Renal cortex interstitium (tissue), 11 donors: Measurements from ENCODE around the gene ITGA2B. TPM values are rescaled to one million over a fixed set of nuclear protein-coding genes. Genes with fewer than 3 reads are reported as not detected.
A peak's percentile ranks its signal among the peaks of the same experiment; 100 is the strongest.
"Not testable (repeated sequence)": the region's sequence is repeated elsewhere in the genome, so short reads cannot be mapped to it uniquely, and the experiment has no call there.

Experiments
- DNase-seq, 11 donors: peaks; one replicate each; pipeline ENCODE4 v3.0.0-alpha.2; 2013; ENCODE audit warnings: low read depth in 9 of 11, low spot score in 4 of 11; ENCODE audit errors: extremely low read depth in 1 of 11
- polyA plus RNA-seq, 3 donors: library from polyadenylated mRNA; unstranded; fragments of 120-200 nt; gene quantifications; one replicate each; pipeline ENCODE4 v1.2.1, GENCODE V29; 2013; ENCODE audit not compliant: insufficient read length in 3 of 3

The ITGA2B gene
- polyA plus RNA-seq, 3 donors: 3.2 to 7.7 (median 5.8) TPM

DNA sequence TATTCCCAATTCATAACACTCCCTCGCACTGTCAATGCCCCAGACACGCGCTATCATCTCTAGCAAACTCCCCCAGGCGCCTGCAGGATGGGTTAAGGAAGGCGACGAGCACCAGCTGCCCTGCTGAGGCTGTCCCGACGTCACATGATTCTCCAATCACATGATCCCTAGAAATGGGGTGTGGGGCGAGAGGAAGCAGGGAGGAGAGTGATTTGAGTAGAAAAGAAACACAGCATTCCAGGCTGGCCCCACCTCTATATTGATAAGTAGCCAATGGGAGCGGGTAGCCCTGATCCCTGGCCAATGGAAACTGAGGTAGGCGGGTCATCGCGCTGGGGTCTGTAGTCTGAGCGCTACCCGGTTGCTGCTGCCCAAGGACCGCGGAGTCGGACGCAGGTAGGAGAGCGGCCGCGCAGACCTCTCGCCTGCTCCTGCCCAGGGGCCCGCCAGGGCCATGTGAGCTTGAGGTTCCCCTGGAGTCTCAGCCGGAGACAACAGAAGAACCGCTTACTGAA, 44.5 kb downstream of the ITGA2B start, which contains the start of gene GRN:
TSS of gene GRN (plus strand) at position 364 of the 515 bp plus-strand sequence. CDS start 3,863 bp downstream, outside the sequence.
- DNase-seq: peak; percentile 97 to 100 (median 99)

DNA sequence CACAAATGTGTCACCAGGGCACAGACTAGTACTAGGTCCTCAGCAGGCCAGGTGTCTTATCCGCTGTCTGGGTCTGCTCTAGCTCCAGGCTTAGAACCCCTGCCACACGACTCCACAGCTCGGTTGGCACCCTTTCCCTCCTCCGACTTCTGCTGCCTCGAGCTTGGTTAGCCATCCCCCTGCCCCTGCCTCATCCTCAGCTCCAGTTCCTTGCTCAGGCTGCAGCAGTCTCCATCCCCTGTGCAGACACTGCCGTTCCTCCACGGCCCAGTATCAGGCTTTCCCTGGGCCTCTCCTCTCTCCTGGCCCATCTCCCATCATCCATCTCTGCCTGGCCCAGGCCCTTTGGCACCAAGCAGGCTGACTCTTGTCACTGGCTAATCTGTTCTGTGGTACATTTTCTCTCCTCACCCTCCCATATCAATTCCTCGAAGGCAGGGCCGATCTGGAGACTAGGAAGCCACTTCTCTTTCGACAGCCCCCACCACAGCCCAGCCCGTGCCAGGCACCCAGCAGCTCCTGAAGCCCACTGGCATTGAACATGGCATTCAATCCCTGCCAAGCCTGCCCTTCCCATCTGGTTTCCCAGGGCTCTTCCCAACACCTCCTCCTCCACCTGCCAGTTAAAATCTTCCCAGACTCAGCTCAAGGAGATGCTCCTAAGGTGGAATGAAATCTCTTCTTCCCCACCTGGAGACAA, 45.8 kb downstream of the ITGA2B start:
- no peak for DNase-seq

- not testable (repeated sequence) for DNase-seq
Measured at GRCh38 chr17:44340553-44340952, 48.9 kb downstream of the ITGA2B start.

DNA sequence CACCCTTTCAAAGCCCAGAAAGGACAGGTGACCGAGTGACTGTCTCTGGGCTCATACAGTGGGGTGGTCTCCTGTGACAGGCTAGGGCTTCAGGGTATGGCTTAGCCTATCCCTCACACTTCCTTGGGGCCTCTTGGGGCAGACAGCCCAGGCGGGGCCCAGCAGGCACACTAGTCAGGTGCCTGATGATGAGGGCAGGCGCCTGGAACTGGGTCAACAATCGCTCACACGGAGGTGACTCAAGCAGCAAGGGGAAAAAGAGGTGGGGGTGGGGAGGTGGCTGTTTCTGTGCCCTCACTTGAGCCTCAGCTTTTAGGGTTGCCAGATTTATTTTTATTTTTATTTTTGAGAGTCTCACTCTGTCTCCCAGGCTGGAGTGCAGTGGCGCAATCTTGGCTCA, 50.7 kb downstream of the ITGA2B start:
- no peak for DNase-seq

DNA sequence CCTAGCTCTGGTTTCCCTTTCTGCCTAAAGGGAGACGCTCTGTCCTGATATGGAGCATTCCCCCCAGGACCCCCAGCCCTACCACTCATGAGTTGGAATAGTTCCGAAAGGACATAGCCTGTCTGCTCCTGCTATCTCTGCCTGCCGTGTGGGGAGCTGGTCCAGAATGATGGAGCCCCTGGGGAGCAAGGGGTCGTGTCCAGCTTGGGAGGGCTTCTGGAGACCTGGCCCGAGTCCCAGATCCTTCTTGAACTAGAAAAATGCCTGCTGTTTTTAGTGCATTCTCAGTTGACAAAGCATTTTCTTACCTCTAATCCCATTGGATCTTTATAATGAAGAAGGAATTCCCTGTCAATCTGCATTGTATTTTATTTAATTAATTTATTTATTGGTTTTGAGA, 53.5 kb downstream of the ITGA2B start:
- no peak for DNase-seq

- no peak for DNase-seq
Measured at GRCh38 chr17:44335564-44335963, 53.9 kb downstream of the ITGA2B start.

- DNase-seq: no peak
Measured at GRCh38 chr17:44334727-44335126, 54.7 kb downstream of the ITGA2B start.

- no peak for DNase-seq
Measured at GRCh38 chr17:44334315-44334714, 55.1 kb downstream of the ITGA2B start.

GRCh38 chr17:44333371-44333770, 56.1 kb downstream of the ITGA2B start:
- no peak for DNase-seq

DNA sequence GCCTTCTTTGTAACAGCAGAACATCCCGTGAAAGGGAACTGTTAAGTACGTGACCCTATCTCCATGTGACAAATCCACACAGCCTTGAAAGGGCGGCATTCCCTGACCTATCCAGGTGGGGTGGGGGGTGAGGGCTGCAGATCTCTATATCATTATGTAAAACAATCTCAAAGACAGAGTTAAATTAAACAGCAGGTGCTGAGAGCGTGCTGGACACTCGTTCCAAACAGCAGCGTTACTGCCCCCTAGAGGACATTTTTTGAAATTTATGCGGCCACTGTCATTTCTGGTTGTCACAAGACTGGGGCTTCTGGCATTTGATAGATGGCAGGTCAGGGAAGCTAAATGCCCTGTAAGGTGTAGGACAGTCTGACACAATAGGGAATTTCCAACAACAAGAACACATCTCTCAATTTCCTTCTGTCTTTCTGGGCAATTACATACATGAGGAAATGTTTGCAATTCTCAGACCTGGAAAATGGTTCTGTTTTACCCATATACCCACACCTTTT, 58.1 kb downstream of the ITGA2B start:
- DNase-seq: peak in 1 of 11 donors; percentile 83

DNA sequence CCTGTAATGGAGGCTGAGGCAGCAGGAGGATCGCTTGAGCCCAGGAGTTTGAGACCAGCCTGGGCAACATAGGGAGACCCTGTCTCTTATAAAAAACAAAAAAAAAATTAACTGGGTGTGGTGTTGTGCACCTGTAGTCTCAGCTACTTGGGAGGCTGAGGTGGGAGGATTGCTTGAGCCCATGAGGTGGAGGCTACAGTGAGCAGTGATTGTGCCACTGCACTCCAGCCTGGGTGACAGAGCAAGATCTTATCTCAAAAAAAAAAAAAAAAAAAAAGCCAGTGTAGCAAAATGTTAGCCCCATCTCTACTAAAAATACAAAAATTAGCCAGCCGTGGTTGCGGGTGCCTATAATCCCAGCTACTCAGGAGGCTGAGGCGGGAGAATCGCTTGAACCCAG, 59.2 kb downstream of the ITGA2B start:
- not testable (repeated sequence) for DNase-seq

DNA sequence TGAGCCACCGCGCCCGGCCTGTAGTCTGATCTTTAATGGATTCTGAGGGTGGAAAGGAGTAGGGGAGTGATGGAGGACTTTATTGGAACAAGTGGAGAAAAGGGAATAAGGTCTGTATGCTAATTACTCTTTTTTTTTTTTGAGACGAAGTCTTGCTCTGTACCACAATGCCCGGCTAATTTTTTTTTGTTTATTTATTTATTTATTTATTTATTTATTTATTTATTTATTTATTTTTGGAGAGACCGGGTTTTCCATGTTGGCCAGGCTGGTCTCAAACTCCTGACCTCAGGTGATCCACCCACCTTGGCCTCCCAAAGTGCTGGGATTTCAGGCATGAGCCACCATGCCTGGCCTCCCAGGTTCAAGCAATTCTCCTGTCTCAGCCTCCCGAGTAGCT, 59.9 kb downstream of the ITGA2B start:
- not testable (repeated sequence) for DNase-seq

DNA sequence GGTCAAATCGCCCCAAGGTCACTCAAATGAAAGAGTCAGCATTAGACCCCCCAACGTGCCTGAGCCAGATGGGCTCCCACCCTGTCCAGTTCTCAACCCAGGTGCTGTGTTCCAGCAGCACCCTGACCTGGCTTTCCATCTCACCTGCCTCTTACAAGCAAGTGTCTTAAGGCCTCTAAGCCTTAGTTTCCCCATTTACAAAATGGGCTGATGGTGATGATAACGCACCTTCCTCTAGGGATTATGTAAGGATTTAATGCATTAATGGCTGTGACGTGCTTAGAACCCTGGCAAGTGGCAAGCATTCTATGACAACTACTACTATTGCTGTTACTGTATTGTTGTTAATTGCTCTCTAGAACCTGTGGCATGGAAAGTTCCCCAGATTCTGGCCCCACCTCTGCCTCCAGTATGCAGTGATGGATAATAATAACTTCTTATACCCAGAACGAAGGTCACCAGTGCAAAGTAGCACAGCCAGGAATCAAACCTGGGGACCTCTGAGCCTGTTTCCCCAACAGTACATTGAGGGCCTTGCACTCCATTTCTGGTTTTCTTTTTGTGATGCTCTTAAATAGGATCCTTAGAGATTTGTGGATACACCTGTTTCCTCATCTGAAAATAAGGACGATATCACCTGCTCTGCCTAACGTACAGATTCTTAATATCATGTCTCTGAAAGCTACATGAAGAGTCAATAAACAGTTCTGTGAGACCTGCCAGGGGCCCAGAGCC, 61.6 kb downstream of the ITGA2B start:
- no peak for DNase-seq

DNA sequence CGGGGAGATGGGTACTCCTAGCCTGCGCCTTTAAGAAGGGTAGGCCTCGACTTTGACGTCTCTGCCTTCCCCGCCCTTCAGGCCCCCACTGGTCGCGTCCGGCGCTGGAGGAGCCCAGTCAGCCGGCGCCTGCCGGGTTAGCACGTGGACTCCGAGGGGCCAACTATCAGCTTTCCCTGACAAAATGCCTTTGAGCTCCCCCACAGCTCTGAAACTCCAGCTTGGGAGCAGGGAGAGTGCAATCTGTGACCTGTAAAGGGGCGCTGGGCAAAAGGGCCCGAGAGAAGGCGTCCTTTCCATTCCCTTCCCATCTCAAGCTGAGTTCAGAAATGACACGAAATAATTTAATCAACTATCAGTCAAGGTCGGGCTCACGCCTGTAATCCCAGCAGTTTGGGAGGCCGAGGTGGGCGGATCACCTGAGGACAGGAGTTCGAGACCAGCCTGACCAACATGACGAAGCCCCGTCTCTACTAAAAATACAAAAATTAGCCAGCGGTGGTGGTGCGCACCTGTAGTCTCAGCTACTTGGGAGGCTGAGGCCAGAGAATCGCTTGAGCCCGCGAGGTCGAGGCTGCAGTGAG, 62.5 kb downstream of the ITGA2B start:
- DNase-seq: peak in 9 of 11 donors; percentile 88 to 97 (median 94)

DNA sequence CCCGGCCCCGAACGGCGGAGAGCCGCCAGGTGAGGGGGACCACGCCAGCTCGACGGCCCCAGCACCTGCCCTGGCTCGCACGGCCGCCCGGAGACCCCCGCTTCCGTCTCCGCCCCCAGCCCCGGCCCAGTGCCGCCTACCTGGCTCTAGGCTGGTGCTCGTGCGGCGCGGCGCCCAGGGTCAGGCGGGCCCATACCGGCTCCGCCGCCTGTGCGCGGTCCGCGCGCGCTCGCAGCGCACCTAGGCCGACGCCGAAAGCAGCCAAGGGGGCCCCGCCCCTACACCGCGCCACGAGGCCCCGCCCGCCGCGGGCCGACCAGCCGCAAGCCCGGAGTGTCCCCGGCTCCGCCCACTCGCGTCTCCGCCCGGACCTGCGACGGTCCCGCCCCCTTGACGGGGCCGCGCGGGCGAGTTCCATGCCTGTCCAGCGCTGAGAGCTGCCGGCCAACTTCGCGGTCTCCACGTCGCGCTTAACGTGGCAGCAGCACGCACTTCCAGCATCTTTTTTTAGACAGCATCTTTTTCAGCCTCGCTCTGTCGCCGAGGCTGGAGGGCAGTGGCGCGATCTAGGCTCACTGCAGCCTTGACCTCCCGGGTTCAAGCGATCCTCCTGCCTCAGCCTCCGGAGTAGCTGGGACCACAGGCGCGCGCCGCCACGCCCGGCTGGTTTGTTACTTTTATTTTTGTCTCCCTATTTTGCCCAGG, 64.7 kb downstream of the ITGA2B start, which contains the start of gene SLC25A39:
TSS of gene SLC25A39 (minus strand) at position 253 of the 705 bp plus-strand sequence. CDS start 1,261 bp downstream, outside the sequence.
- peak in 10 of 11 donors; percentile 83 to 93 (median 89) for DNase-seq

- no peak for DNase-seq
Measured at GRCh38 chr17:44324092-44324570, 65.3 kb downstream of the ITGA2B start.

GRCh38 chr17:44323359-44324091, 65.9 kb downstream of the ITGA2B start:
- no peak for DNase-seq

GRCh38 chr17:44322236-44322895, 67.1 kb downstream of the ITGA2B start:
- no peak for DNase-seq
